Fibroblast of lung (primary cell): ENCODE results near the gene SSX5.

Experiments
- EZH2 ChIP-seq: IDR thresholded peaks from 2 replicates; pipeline ENCODE4 v1.5.1; 2012; ENCODE audit warnings: low read length, control low read depth, mild to moderate bottlenecking; ENCODE audit errors: missing control alignments
- TF ChIP-seq, protein P1 (sequence below), 2 donors: IDR thresholded peaks in 1 of 2; conservative IDR thresholded peaks in 1 of 2; 1 replicate in 1 of 2; 2 replicates in 1 of 2; pipeline ENCODE4 v1.5.1; 2011 to 2012; ENCODE audit warnings: low read length in 2 of 2, control low read depth in 1 of 2, inconsistent platforms in 1 of 2, low read depth in 1 of 2, mild to moderate bottlenecking in 1 of 2

DNA sequence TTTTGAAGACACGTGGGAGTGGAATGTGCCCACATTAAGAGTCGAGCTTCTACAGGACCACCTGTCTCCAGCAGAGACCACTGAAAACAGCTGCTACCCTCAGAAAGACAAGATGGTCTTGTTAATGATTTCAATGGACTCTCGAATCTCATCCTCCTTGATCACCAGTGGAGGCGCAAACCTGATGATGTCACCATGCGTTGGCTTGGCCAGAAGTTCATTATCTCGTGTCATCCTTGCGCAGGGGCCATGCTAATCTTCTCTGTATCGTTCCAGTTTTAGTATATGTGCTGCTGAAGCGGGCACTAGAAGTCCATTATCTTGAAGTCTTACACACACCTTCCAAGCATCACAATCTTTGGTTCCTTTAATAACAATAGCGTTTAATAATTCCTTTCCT lies 42.8 kb downstream of the SSX5 start:
- TF ChIP-seq, protein P1, sequence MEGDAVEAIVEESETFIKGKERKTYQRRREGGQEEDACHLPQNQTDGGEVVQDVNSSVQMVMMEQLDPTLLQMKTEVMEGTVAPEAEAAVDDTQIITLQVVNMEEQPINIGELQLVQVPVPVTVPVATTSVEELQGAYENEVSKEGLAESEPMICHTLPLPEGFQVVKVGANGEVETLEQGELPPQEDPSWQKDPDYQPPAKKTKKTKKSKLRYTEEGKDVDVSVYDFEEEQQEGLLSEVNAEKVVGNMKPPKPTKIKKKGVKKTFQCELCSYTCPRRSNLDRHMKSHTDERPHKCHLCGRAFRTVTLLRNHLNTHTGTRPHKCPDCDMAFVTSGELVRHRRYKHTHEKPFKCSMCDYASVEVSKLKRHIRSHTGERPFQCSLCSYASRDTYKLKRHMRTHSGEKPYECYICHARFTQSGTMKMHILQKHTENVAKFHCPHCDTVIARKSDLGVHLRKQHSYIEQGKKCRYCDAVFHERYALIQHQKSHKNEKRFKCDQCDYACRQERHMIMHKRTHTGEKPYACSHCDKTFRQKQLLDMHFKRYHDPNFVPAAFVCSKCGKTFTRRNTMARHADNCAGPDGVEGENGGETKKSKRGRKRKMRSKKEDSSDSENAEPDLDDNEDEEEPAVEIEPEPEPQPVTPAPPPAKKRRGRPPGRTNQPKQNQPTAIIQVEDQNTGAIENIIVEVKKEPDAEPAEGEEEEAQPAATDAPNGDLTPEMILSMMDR (conservative IDR thresholded peaks at IDR 0.05 in 1 of 2, IDR thresholded peaks at IDR 0.05 in 1 of 2; ENCODE audit: low read depth in 1 of 2, low read length in 2 of 2) = no peak
- TF ChIP-seq EZH2 = no peak
